ENCODE results near the gene MLC1.

MLC1 gene

DNA sequence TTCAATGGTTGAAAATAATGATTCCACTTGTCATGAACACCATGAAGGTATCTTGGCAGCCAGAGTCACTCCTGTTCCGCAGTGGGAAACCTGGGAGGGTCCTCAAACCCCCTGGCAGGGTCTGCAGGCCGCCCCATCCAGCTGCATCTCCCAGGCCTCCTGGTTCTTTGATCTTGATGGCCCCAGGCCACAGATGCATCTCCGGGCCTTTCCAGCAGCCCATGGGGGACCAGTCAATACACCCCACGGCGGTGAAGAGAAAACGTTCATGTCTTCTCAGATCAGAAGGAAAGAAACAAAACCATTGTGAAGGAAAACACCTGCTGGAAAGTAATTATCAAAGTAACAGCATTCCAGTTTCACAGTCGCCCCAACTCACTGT, 25.4 kb downstream of the MLC1 start:
- TF ChIP-seq, protein P1, sequence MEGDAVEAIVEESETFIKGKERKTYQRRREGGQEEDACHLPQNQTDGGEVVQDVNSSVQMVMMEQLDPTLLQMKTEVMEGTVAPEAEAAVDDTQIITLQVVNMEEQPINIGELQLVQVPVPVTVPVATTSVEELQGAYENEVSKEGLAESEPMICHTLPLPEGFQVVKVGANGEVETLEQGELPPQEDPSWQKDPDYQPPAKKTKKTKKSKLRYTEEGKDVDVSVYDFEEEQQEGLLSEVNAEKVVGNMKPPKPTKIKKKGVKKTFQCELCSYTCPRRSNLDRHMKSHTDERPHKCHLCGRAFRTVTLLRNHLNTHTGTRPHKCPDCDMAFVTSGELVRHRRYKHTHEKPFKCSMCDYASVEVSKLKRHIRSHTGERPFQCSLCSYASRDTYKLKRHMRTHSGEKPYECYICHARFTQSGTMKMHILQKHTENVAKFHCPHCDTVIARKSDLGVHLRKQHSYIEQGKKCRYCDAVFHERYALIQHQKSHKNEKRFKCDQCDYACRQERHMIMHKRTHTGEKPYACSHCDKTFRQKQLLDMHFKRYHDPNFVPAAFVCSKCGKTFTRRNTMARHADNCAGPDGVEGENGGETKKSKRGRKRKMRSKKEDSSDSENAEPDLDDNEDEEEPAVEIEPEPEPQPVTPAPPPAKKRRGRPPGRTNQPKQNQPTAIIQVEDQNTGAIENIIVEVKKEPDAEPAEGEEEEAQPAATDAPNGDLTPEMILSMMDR (IDR thresholded peaks at IDR 0.05; ENCODE audit: low read depth, low read length, missing control alignments) = no peak
- in situ Hi-C loops (cut with HindIII; ENCODE audit: low sequenced_read_pairs) = no loop called here
- no peak overlapping the region for H3K4me3 ChIP-seq (ENCODE audit: low read depth, low read length)
- no peak for DNase-seq (ENCODE audit: low read depth)

DNA sequence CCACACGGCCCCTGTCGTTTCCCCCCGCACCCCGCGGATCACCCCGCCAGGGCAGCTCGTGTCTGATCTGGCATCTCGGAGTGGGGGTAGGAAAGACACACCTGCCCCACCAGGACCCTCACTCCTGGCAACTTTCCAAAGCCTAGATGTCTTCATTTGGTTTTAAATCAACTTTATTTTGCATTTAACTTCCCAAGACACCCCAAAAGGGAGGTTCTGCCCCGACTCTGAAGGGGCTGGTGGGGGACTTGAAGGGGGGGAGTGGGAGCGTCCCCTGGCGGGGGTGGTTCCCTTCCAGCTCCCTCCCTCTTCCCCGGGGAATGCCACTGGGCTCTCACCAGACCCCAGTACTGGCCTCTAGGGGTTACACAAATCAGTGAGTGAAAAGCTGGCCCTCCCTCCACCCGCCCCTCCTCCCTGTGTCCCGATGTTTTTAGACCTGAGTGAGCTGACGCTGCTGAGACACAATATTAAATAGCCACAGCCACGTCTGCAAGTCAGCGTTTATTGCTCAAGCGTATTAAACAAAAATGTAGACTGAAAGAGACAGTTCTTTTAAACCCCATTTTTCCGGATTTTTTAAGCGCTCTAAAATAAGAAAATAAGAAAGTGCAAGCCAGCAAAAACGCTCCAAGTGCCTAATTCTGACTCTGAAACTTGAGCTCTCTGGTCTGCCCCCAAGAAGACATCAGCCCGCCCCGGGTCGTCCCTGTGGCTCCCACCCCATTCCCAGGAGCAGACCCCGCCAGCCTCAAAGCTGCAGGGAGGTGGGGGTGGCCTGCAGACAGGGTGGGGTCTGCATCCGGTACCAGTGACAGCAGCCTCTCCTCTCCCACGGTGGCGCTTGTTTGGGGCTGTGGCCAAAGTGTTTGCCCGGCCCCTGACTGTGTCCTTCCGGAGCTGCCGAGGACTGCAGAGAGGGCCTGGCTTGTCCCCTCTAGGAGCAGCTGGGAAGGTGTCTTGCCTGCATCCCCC, 26.0 kb downstream of the MLC1 start:
- TF ChIP-seq, protein P1 (IDR thresholded peaks at IDR 0.05; ENCODE audit: low read depth, low read length, missing control alignments) = no peak
- in situ Hi-C loops (cut with HindIII; ENCODE audit: low sequenced_read_pairs) = no loop called here
- DNase-seq (ENCODE audit: low read depth) = no peak
- H3K4me3 ChIP-seq (ENCODE audit: low read depth, low read length) = no peak overlapping the region

DNA sequence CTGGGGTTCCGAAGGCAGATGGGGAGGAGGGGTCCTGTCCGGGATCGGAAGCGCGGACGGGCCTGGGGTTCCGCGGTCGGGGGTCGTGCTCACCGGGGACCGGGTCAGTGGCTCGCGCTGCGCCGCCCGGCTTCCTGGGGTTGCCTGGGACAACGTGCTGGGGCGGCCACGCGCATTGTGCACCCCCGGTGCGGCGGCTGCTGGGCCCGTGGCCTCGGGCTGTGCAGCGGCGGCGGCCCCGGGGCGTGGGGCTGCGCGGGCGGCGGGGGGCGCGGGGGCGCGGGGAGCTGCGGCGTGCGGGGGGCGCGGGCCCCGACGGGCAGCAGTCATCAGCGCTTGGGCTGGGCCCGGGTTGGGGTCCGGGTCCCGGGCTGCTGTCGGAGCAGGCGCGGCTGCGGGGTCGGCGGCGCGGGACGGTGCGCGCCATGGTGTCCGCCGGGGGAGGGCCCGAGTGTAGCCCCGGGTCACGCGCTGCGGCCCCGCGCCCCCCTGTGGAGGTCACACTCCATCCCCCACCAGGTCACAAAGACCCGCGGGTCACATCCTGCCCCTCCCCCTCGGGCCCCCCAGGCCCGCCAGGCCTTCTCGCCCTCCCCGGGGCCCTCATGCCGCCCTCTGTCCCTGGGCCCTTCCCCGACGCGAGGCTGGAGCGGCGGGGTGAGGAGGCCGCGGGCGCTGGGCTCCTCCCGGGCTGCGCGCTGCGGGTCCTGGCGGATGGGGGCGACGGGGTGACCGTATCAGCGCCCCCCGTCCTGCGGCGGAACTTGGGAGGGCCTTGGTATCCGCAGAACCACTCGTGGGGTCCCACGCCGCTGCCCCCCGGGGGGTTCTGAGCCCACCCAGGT, 26.9 kb downstream of the MLC1 start, which contains the start of gene TTLL8:
TSS of gene TTLL8 (minus strand) at position 238 of the 845 bp plus-strand sequence.
- TF ChIP-seq, protein P1 (IDR thresholded peaks at IDR 0.05; ENCODE audit: low read depth, low read length, missing control alignments) = no peak
- H3K4me3 ChIP-seq (ENCODE audit: low read depth, low read length) = no peak within 1 kb of the TSS
- in situ Hi-C loops (cut with HindIII; ENCODE audit: low sequenced_read_pairs) = no loop called here
- DNase-seq (ENCODE audit: low read depth) = no peak

DNA sequence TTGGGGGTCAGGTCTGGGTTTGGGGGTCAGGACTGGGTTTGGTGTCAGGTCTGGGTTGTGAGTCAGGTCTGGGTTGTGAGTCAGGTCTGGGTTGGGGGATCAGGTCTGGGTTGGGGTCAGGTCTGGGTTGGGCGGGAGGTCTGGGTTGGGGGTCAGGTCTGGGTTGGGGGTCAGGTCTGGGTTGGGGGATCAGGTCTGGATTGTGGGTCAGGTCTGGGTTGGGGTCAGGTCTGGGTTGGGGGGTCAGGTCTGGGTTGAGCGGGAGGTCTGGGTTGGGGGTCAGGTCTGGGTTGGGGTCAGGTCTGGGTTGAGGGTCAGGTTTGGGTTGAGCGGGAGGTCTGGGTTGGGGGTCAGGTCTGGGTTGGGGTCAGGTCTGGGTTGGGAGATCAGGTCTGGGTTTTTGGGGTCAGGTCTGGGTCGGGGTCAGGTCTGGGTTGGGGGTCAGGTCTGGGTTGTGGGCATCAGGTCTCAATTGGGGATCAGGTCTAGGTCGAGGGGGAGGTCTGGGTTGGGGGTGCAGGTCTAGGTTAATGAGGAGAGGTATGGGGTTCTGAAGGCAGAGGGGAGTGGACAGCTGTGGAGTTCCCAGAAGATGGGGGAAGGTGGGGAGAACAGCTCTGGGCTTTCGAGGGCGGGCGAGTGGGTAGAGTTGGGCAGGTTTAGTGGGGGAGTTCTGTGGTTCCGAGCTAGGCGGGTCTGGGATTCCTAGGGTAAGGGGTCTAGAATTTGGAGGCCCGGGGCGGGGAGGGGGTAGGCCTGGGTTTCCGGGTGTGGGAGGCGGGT, 27.8 kb downstream of the MLC1 start:
- TF ChIP-seq, protein P1 (IDR thresholded peaks at IDR 0.05; ENCODE audit: low read depth, low read length, missing control alignments) = no peak
- H3K4me3 ChIP-seq (ENCODE audit: low read depth, low read length) = no peak overlapping the region
- no peak for DNase-seq (ENCODE audit: low read depth)
- in situ Hi-C loops (cut with HindIII; ENCODE audit: low sequenced_read_pairs) = no loop called here

DNA sequence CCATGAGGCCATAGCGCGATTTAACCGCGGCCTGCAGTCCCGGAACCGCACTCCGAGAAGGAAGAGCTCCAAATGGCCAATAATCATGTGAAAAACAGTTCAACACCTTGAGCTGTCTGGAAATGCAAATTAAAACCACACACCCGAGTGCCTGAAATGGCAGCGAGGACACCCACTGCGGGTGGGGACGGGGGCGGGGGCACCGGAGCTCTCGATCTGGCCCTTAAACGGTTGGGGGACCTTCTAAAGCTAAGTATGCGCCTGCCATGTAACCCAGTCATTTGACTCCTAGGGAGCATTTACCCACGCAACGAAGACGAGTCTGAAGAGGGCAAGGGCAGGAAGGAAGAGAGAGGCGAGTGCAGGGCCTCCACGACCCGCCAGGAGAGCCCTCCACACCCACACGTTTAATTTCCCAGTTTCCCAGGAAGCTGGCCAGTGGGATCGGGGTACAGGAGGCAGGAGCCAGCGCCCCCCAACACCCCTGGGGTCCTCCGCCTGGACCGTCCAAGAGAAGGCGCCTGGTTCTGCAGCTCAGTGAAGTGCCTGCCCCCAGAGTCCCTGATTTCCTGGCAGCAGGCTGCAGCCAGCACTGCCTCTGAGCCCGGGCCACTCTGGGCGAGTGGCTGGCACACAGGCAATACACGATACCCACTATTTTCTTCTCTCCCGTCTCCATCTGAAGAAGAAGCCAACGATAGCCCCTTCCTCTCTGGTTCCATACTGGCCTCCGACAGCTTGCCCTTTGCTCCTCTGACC, 28.8 kb downstream of the MLC1 start:
- in situ Hi-C loops (cut with HindIII; ENCODE audit: low sequenced_read_pairs) = no loop called here
- H3K4me3 ChIP-seq (ENCODE audit: low read depth, low read length) = no peak overlapping the region
- TF ChIP-seq, protein P1 (IDR thresholded peaks at IDR 0.05; ENCODE audit: low read depth, low read length, missing control alignments) = no peak
- no peak for DNase-seq (ENCODE audit: low read depth)
